ENCODE measurements around the gene STAT1.

- TF ChIP-seq SMC3 (conservative IDR thresholded peaks at IDR 0.05; ENCODE audit: poor library complexity) = no peak
- no peak for TF ChIP-seq EZH2 (IDR thresholded peaks at IDR 0.05; ENCODE audit: borderline replicate concordance, insufficient read depth, low read length, poor library complexity, severe bottlenecking)
- TF ChIP-seq POLR2AphosphoS5 (IDR thresholded peaks at IDR 0.05) = no peak
- TF ChIP-seq CTCF (IDR thresholded peaks at IDR 0.05; ENCODE audit: poor library complexity, severe bottlenecking) = no peak
- no peak for TF ChIP-seq EP300 (conservative IDR thresholded peaks at IDR 0.05; ENCODE audit: poor library complexity, severe bottlenecking)
- TF ChIP-seq REST (IDR thresholded peaks at IDR 0.05; ENCODE audit: borderline replicate concordance) = no peak
- no peak for TF ChIP-seq RAD21 (conservative IDR thresholded peaks at IDR 0.05)
- no peak for TF ChIP-seq MXI1 (conservative IDR thresholded peaks at IDR 0.05; ENCODE audit: poor library complexity, severe bottlenecking)
Observed at GRCh38 chr2:190963088-190963487, 50.9 kb downstream of the STAT1 start.

Measured in neural cell (in vitro differentiated cells).